Smooth muscle cell (in vitro differentiated cells): Measurements from ENCODE around the gene ACOT6. TPM values are rescaled to one million over a fixed set of nuclear protein-coding genes. Genes with fewer than 3 reads are reported as not detected.

Experiments used
- DNase-seq: peaks from one replicate; lab custom pipeline; 2025; ENCODE audit not compliant: unreplicated experiment; lab: John Stamatoyannopoulos, UW
- H2AFZ ChIP-seq: fragments of 200-600 bp; sonication (generic); 2 replicates; pipeline ENCODE4 v1.6.0; 2016; ENCODE audit warnings: antibody characterized with exemption, low read depth, mild to moderate bottlenecking
- H3F3A ChIP-seq: fragments of 200-600 bp; sonication (generic); 2 replicates; pipeline ENCODE4 v1.6.0; 2017; ENCODE audit warnings: antibody characterized with exemption, low read depth
- H3K27ac ChIP-seq: fragments of 200-600 bp; sonication (generic); 2 replicates; pipeline ENCODE4 v1.5.1; 2016; ENCODE audit warnings: low read depth, mild to moderate bottlenecking
- H3K27me3 ChIP-seq: fragments of 200-600 bp; sonication (generic); 2 replicates; pipeline ENCODE4 v1.6.1; 2016; ENCODE audit warnings: low read depth, mild to moderate bottlenecking
- H3K36me3 ChIP-seq: fragments of 200-600 bp; sonication (generic); 2 replicates; pipeline ENCODE4 v1.5.1; 2016; ENCODE audit warnings: low read depth
- H3K4me1 ChIP-seq: fragments of 200-600 bp; sonication (generic); 2 replicates; pipeline ENCODE4 v1.5.1; 2016; ENCODE audit warnings: low read depth
- H3K4me2 ChIP-seq: fragments of 200-600 bp; sonication (generic); 2 replicates; pipeline ENCODE4 v1.6.0; 2016; ENCODE audit warnings: mild to moderate bottlenecking
- H3K4me3 ChIP-seq: fragments of 200-600 bp; sonication (generic); 2 replicates; pipeline ENCODE4 v1.5.1; 2016; ENCODE audit warnings: mild to moderate bottlenecking
- H3K79me2 ChIP-seq: fragments of 200-600 bp; sonication (generic); 2 replicates; pipeline ENCODE4 v1.6.0; 2016; ENCODE audit warnings: low read depth, mild to moderate bottlenecking
- H3K9ac ChIP-seq: fragments of 200-600 bp; sonication (generic); 2 replicates; pipeline ENCODE4 v1.6.0; 2016; ENCODE audit warnings: low read depth
- H3K9me3 ChIP-seq: fragments of 200-600 bp; sonication (generic); replicated peaks from 2 replicates; pipeline ENCODE4 v1.5.1; 2016; ENCODE audit warnings: low read depth
- H4K20me1 ChIP-seq: fragments of 200-600 bp; sonication (generic); 2 replicates; pipeline ENCODE4 v1.6.0; 2016; ENCODE audit warnings: low read depth
- CTCF ChIP-seq: fragments of 200-600 bp; sonication (generic); IDR thresholded peaks from 2 replicates; pipeline ENCODE4 v1.5.1; 2017; ENCODE audit warnings: borderline replicate concordance, mild to moderate bottlenecking, antibody characterized with exemption; ENCODE audit not compliant: insufficient read depth, poor library complexity, severe bottlenecking
- WGBS: methylation state at CpG from one replicate; pipeline ENCODE4 v1.1.7; 2016; ENCODE audit warnings: low lambda C conversion rate; 5-methylcytosine and 5-hydroxymethylcytosine counted together
- polyA plus RNA-seq: library from polyadenylated mRNA; unstranded; fragments of >200 nt; fragmentation: Nextera tagmentation; extraction: Ambion mirVana; gene quantifications from 2 replicates; pipeline ENCODE4 v1.2.1, GENCODE V29; 2016
- total RNA-seq: library from RNA; depleted of rRNA; stranded (reverse); fragments of >200 nt; gene quantifications from 2 replicates; pipeline ENCODE4 v1.2.3, GENCODE V29; 2014

The ACOT6 gene
- total and polyA plus RNA-seq, 2 experiments from 2014 or later, result not detected

- no peak for DNase-seq
Observed at GRCh38 chr14:73619524-73619923, 7.2 kb downstream of the ACOT6 start.

DNA sequence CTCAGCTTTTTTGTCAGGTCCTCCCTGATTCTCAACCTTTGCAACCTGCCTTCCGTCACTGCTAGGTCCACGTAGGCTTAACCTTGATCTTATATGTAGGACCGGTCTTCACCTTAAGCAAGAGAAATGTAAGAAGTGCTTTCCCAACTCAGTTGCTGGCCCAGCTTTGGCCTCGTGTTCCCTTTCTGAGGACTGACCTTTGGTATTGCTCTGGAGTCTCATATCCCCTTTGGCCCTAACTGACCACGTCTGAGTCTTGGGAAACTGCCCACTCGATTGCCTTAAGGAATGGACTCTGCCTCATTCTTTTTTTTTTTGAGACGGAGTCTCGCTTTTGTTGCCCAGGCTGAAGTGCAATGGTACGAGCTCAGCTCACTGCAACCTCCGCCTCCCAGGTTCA is 8.0 kb downstream of the ACOT6 start:
- H3K9me3 ChIP-seq, result no peaks in the 10 kb centered on the region
- H2AFZ ChIP-seq, result no peak overlapping the region
- no peak for DNase-seq
- no peaks in the 10 kb centered on the region for H3K79me2 ChIP-seq
- H3K9ac ChIP-seq, result no peak overlapping the region
- H3K36me3 ChIP-seq, result no peaks in the 10 kb centered on the region
- WGBS, result 89% methylated on average over 10 of the region's 10 CpGs
- H3F3A ChIP-seq, result no peaks in the 10 kb centered on the region
- no peaks in the 10 kb centered on the region for H3K27me3 ChIP-seq
- H3K4me2 ChIP-seq, result no peak overlapping the region
- no peak overlapping the region for H3K27ac ChIP-seq
- TF ChIP-seq CTCF, result no peak
- no peaks in the 10 kb centered on the region for H3K4me1 ChIP-seq
- H4K20me1 ChIP-seq, result no peaks in the 10 kb centered on the region
- H3K4me3 ChIP-seq, result no peak overlapping the region

More at GRCh38 chr14:73619524-73619923, 7.2 kb downstream of the ACOT6 start:
- no peaks in the 10 kb centered on the region for H3K9me3 ChIP-seq
- H3K4me1 ChIP-seq, result no peaks in the 10 kb centered on the region
- no peaks in the 10 kb centered on the region for H3K79me2 ChIP-seq
- no peak for TF ChIP-seq CTCF
- H3K9ac ChIP-seq, result no peak overlapping the region
- no peaks in the 10 kb centered on the region for H4K20me1 ChIP-seq
- no peak overlapping the region for H3K4me2 ChIP-seq
- H3K27me3 ChIP-seq, result no peaks in the 10 kb centered on the region
- H3K4me3 ChIP-seq, result no peak overlapping the region
- WGBS, result 89% methylated on average over 1 of the region's 1 CpG
- H3K36me3 ChIP-seq, result no peaks in the 10 kb centered on the region
- H3K27ac ChIP-seq, result no peak overlapping the region
- H3F3A ChIP-seq, result no peaks in the 10 kb centered on the region
- H2AFZ ChIP-seq, result no peak overlapping the region

DNA sequence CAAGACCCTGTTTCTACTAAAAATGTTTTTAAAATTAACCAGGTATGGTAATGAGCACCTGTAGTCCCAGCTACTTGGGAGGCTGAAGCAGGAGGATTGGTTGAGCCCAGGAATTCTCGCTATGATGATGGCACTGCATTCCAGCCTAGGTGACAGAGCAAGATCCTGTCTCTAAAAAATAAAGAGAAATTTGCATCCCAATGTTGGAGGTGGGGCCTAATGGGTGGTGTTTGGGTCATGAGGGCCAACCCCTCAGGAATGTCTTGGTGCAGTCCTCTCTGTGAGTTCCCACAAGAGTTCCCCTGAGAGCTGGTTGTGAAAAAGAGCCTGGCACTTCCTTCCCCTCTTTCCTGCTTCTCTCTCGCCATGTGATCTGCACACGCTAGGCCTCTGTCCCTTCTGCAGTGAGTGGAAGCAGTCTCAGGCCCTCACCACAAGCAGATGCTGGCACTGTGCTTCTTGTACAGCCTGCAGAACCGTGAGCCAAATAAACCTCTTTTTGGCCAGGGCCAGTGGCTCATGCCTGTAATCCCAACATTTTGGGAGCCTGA is 11.3 kb downstream of the ACOT6 start:
- Histone ChIP-seq H3K9me3 (no peaks in the 10 kb centered on the region), H3K9ac (no peak overlapping the region), H3K79me2 (no peaks in the 10 kb centered on the region), H3K36me3 (no peaks in the 10 kb centered on the region), H3K4me1 (no peaks in the 10 kb centered on the region), H3F3A (no peaks in the 10 kb centered on the region), H3K27ac (no peak overlapping the region), H3K27me3 (no peaks in the 10 kb centered on the region), H3K4me2 (no peak overlapping the region), H3K4me3 (no peak overlapping the region), H4K20me1 (no peaks in the 10 kb centered on the region), H2AFZ (no peak overlapping the region)
- WGBS, result 89% methylated on average over 4 of the region's 4 CpGs
- no peak for TF ChIP-seq CTCF
- DNase-seq, result no peak

DNA sequence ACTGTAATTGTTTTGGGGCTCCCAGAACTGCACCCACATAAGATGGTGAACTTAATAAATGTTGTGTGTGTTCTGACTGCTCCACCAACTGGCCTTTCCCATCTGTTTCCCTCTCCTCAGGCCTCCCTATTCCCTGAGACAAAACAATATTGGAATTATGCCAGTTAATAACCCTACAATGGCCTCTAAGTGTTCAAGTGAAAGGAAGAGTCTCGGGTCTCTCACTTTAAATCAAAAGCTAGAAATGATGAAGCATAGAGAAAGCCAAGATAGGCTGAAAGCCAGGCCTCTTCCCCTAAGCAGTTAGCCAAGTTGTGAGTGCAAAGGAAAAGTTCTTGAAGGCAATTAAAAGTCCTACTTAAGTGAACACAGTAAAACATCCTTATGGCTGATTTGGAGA is 13.4 kb downstream of the ACOT6 start:
- Histone ChIP-seq H3K9ac (no peak overlapping the region), H3K27ac (no peak overlapping the region), H3K79me2 (no peaks in the 10 kb centered on the region), H3K4me3 (no peak overlapping the region), H4K20me1 (no peaks in the 10 kb centered on the region), H3K36me3 (no peaks in the 10 kb centered on the region), H3K4me1 (no peaks in the 10 kb centered on the region), H2AFZ (no peak overlapping the region), H3K4me2 (no peak overlapping the region), H3K9me3 (no peaks in the 10 kb centered on the region), H3K27me3 (no peaks in the 10 kb centered on the region), H3F3A (no peaks in the 10 kb centered on the region)
- 89% methylated on average over 1 of the region's 1 CpG for WGBS
- DNase-seq, result no peak
- no peak for TF ChIP-seq CTCF
